ENCODE data around the gene PTGIR.

Gene PTGIR

DNA sequence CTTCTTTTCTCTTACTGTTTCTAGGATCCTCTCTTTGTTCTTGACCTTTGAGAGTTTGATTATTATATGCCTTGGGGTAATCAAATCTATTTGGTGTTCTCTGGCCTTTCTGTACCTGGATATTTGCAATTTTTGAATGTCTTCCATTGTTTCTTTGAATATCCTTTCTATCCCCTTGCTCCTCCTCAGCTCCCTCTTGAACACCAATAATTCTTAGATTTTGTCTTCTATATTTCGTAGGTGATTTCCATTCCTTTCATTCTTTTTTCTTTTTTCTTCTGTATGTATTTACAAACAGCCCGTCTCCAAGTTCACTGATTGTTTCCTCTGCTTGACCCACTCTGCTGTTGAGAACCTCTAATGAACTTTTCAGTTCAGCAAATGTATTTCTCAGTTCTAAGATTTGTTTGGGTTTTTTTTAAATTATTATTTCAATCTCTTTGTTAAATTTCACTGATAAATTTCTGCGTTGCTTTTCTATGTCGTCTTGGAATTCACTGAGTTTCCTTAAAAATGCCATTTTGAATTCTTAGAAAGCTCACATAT lies 26.4 kb downstream of the PTGIR start:
- no peak for DNase-seq

DNA sequence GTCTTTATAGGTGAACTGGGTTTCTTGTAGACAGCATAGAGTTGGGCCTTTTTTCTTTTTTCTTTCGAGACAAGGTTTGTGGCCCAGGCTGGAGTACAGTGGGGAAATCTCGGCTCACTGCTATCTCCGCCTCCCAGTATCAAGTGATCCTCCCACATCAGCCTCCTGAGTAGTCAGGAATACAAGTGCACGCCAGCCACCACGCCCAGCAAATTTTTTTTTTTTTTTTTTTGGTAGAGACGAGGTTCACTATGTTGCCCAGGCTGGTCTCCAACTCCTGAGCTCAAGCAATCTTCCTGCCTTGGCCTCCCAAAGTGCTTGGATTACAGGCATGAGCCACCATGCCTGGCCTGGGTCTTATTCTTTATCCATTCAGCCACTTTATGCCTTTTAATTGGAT lies 28.9 kb downstream of the PTGIR start:
- DNase-seq: no peak

GRCh38 chr19:46591870-46592269 lies 33.0 kb downstream of the PTGIR start:
- no peak for DNase-seq

- no peak for DNase-seq
Measured at GRCh38 chr19:46591254-46591653, 33.6 kb downstream of the PTGIR start.

GRCh38 chr19:46587861-46588260 lies 37.0 kb downstream of the PTGIR start:
- DNase-seq: no peak

GRCh38 chr19:46586294-46586693 lies 38.6 kb downstream of the PTGIR start:
- no peak for DNase-seq

- DNase-seq: no peak
Measured at GRCh38 chr19:46585539-46585938, 39.4 kb downstream of the PTGIR start.

DNA sequence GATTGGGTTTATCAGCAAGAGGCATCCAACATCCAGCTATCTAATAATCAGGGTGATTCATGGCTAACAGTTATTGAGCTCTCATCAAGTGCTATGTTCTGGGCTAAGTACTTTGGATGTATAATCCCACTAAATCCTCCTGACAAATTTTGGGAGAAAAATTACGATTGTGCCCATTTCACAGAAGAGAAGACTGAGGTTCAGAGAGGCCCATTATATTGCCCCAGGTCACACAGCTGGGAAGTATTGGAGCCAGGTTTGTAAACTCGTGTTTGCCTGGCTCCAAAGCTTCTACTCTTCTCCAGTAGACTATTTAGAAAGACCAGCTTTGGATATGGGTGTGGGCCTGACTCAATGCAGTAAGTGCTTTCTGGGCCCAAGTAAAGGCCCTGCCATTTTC lies 44.6 kb downstream of the PTGIR start:
- no peak for DNase-seq

DNA sequence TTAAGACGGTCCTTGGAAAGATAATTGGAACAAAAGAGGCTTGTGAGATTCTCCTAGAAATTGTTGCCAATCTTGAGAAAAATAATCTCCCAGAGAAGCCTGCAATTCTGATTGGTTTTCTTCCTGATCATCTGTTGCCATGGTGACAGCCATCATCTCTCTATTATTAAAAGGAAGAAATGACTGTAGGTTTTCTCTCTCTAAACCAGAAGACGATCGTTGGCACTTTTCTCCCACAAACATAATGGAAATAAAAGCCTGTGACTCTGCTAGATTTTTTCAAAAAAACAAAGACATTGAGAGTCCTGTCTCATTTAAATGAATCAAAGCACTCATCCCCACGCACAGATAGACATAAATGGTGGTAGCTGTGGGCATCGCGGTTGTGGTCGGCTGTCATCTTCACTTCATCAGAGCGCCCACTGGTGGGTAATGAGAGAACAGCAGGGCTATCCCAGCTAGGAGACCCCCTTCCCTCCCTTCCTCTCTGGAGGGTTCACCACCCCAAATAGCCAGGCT lies 45.5 kb downstream of the PTGIR start:
- DNase-seq: peak; percentile 85

- DNase-seq: peak; percentile 21
Measured at GRCh38 chr19:46578450-46578849, 46.4 kb downstream of the PTGIR start.

DNA sequence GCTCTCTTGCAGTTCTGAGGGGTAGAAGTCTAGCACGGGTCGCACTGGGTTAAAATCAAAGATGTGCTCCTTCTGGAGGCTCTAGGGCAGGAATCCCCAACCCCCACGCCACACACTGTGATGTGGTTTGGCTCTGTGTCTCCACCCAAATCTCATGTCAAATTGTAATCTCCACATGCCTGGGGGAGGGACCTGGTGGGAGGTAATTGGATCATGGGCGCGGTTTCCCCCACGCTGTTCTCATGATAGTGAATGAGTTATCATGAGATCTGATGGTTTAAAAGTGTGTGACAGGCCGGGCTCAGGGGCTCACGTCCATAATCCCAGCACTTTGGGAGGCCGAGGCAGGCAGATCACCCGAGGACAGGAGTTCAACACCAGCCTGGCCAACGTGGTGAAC lies 50.4 kb downstream of the PTGIR start:
- peak; percentile 41 for DNase-seq

- DNase-seq: no peak
Measured at GRCh38 chr19:46573679-46574498, 51.0 kb downstream of the PTGIR start.

GRCh38 chr19:46571495-46571894 lies 53.4 kb downstream of the PTGIR start:
- peak; percentile 28 for DNase-seq
